ENCODE results near the gene RPS3.
A peak's percentile ranks its signal among the peaks of the same experiment; 100 is the strongest.

RPS3 gene

GRCh38 chr11:75387736-75388294, 11.5 kb upstream of the RPS3 start:
- DNase-seq (ENCODE audit: low read depth in 1 of 2, low spot score in 1 of 2) = no peak
- in situ Hi-C loops (cut with HindIII; ENCODE audit: low pct_unique_long_range_greater_than_20kb, low sequenced_read_pairs) = no loop called here
- no peak for TF ChIP-seq JUND (IDR thresholded peaks at IDR 0.05; ENCODE audit: low read depth)

- peak; percentile 74 to 91 for DNase-seq (ENCODE audit: low read depth in 1 of 2, low spot score in 1 of 2)
- in situ Hi-C loops (cut with HindIII; ENCODE audit: low pct_unique_long_range_greater_than_20kb, low sequenced_read_pairs) = no loop called here
- TF ChIP-seq JUND (IDR thresholded peaks at IDR 0.05; ENCODE audit: low read depth) = no peak
These were observed 10.7 kb upstream of the RPS3 start for GRCh38 chr11:75388386-75389275.

GRCh38 chr11:75389276-75389605, 10.1 kb upstream of the RPS3 start:
- TF ChIP-seq JUND (IDR thresholded peaks at IDR 0.05; ENCODE audit: low read depth) = no peak

GRCh38 chr11:75389925-75390324, 9.4 kb upstream of the RPS3 start:
- no peak for TF ChIP-seq JUND (IDR thresholded peaks at IDR 0.05; ENCODE audit: low read depth)
- in situ Hi-C loops (cut with HindIII; ENCODE audit: low pct_unique_long_range_greater_than_20kb, low sequenced_read_pairs) = no loop called here
- DNase-seq (ENCODE audit: low read depth in 1 of 2, low spot score in 1 of 2) = no peak

More at GRCh38 chr11:75389276-75389605, 10.1 kb upstream of the RPS3 start:
- in situ Hi-C loops (cut with HindIII; ENCODE audit: low pct_unique_long_range_greater_than_20kb, low sequenced_read_pairs) = no loop called here
- DNase-seq (ENCODE audit: low read depth in 1 of 2, low spot score in 1 of 2) = no peak

- no peak for DNase-seq (ENCODE audit: low read depth in 1 of 2, low spot score in 1 of 2)
- TF ChIP-seq JUND (IDR thresholded peaks at IDR 0.05; ENCODE audit: low read depth) = no peak
- in situ Hi-C loops (cut with HindIII; ENCODE audit: low pct_unique_long_range_greater_than_20kb, low sequenced_read_pairs) = no loop called here
These were observed 5.1 kb upstream of the RPS3 start for GRCh38 chr11:75394085-75394840.

- in situ Hi-C loops (cut with HindIII; ENCODE audit: low pct_unique_long_range_greater_than_20kb, low sequenced_read_pairs) = no loop called here
- DNase-seq (ENCODE audit: low read depth in 1 of 2, low spot score in 1 of 2) = no peak
- TF ChIP-seq JUND (IDR thresholded peaks at IDR 0.05; ENCODE audit: low read depth) = no peak
These were observed 412 bp upstream of the RPS3 start for GRCh38 chr11:75398906-75399305.

- DNase-seq (ENCODE audit: low read depth in 1 of 2, low spot score in 1 of 2) = peak in 1 of 2 experiments; percentile 42
- in situ Hi-C loops (cut with HindIII; ENCODE audit: low pct_unique_long_range_greater_than_20kb, low sequenced_read_pairs) = no loop called here
These were observed 988 bp downstream of the RPS3 start for GRCh38 chr11:75400146-75400865.

GRCh38 chr11:75402002-75402773, 2.9 kb downstream of the RPS3 start:
- no peak for DNase-seq (ENCODE audit: low read depth in 1 of 2, low spot score in 1 of 2)
- TF ChIP-seq JUND (IDR thresholded peaks at IDR 0.05; ENCODE audit: low read depth) = no peak
- in situ Hi-C loops (cut with HindIII; ENCODE audit: low pct_unique_long_range_greater_than_20kb, low sequenced_read_pairs) = no loop called here

More at GRCh38 chr11:75400146-75400865, 988 bp downstream of the RPS3 start:
- no peak for TF ChIP-seq JUND (IDR thresholded peaks at IDR 0.05; ENCODE audit: low read depth)

- in situ Hi-C loops (cut with HindIII; ENCODE audit: low pct_unique_long_range_greater_than_20kb, low sequenced_read_pairs) = no loop called here
- TF ChIP-seq JUND (IDR thresholded peaks at IDR 0.05; ENCODE audit: low read depth) = no peak
- no peak for DNase-seq (ENCODE audit: low read depth in 1 of 2, low spot score in 1 of 2)
These were observed 3.7 kb downstream of the RPS3 start for GRCh38 chr11:75403037-75403436.

- in situ Hi-C loops (cut with HindIII; ENCODE audit: low pct_unique_long_range_greater_than_20kb, low sequenced_read_pairs) = no loop called here
- TF ChIP-seq JUND (IDR thresholded peaks at IDR 0.05; ENCODE audit: low read depth) = no peak
- no peak for DNase-seq (ENCODE audit: low read depth in 1 of 2, low spot score in 1 of 2)
These were observed 4.8 kb downstream of the RPS3 start for GRCh38 chr11:75403983-75404658.

GRCh38 chr11:75406338-75406777, 7.0 kb downstream of the RPS3 start:
- in situ Hi-C loops (cut with HindIII; ENCODE audit: low pct_unique_long_range_greater_than_20kb, low sequenced_read_pairs) = no loop called here
- no peak for TF ChIP-seq JUND (IDR thresholded peaks at IDR 0.05; ENCODE audit: low read depth)
- DNase-seq (ENCODE audit: low read depth in 1 of 2, low spot score in 1 of 2) = no peak

Measured in T47D (cell line).